Suppressor macrophage (primary cell): Measurements from ENCODE around the gene NAALADL2.
"Not testable (repeated sequence)": the region's sequence is repeated elsewhere in the genome, so short reads cannot be mapped to it uniquely, and the experiment has no call there.

Experiments
- DNase-seq, 4 experiments: peaks; one replicate each; pipeline ENCODE4 v3.0.0-alpha.2; 2020 to 2022

NAALADL2 gene

DNA sequence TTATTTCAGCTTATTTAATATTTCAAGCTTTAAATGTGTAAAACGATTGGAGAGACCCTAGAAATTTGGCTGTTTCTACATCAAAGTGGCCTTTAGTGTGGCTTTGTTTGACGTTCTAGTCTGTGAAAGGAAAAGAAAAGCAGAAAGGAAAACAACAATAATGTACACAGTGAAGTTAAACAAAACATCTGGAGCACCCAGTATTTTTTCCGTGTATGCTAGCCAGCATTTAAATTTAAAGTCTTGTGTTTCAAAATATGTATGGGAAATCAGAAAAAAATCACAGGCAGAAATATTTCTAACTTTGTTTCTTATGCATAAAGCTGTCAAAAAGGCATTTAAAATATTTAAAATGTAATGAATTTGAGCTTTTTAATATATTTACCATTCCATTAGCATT is 218.1 kb downstream of the NAALADL2 start:
- no peak for DNase-seq

- DNase-seq = no peak
Measured at GRCh38 chr3:175082631-175083030, 223.5 kb downstream of the NAALADL2 start.

DNA sequence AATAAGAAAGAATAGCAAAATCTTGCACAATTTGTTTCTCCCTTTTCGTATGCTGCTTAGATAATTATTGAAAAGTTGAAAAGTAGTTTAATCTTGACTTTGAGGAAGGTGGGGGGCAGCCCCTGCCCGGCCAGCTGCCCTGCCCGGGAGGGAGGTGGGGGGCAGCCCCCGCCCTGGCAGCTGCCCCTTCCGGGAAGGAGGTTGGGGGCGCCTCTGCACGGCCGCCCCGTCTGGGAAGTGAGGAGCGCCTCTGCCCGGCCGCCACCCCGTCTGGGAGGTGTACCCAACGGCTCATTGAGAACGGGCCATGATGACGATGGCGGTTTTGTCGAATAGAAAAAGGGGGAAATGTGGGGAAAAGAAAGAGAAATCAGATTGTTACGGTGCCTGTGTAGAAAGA is 228.0 kb downstream of the NAALADL2 start:
- DNase-seq = not testable (repeated sequence)

GRCh38 chr3:175088766-175089380 is 229.7 kb downstream of the NAALADL2 start:
- DNase-seq = no peak

DNA sequence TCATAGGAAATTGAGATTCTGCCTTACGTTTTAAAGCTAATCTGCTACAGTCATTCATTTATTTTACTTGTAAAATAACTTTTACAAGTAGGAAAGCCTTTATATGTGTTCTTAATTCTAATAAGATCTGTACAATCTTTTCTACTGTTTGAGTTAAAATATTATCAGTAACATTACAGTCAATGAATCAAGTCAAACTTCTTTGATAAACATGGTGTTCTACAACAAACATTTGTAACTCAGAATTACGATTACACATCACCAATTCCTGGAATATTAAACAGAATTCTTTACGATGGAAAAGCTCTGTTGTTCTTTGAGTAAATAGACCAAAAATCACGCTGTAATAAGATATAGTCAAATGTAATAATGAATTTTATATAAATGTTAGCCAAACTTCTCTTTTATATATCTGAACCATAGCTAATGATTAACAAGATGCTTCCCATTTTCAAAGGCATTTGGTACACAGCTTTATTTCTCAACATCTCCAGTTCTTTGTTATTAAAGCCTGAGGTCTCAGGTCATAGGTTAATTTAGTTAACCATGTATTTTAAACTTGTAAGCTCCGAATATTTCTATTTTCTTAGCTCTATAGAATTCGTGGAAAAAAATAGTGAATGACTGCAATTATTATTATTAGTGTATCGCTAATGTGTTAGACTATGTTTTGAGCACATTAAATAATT is 232.4 kb downstream of the NAALADL2 start:
- no peak for DNase-seq

DNA sequence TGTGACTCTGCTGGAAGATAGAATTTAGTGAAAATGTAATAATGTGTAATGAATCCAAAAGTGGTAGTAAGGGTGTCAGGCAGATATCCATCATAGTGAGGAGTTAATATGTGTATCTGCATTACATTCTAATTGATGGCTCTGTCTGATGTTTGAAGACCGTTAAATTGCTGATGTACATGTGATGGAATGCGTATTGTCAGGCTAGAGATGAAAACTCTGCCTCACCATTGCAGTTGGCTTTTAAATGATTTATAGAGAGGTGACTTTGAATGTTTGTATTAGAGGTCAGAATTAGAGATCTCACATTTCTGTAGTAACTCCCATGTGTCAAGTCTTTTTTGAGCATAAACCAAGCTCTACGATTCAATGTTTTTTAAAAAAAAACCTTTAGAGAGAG is 234.6 kb downstream of the NAALADL2 start:
- no peak for DNase-seq

- no peak for DNase-seq
Measured at GRCh38 chr3:175094344-175094743, 235.2 kb downstream of the NAALADL2 start.

GRCh38 chr3:175098644-175099043 is 239.5 kb downstream of the NAALADL2 start:
- DNase-seq = no peak

DNA sequence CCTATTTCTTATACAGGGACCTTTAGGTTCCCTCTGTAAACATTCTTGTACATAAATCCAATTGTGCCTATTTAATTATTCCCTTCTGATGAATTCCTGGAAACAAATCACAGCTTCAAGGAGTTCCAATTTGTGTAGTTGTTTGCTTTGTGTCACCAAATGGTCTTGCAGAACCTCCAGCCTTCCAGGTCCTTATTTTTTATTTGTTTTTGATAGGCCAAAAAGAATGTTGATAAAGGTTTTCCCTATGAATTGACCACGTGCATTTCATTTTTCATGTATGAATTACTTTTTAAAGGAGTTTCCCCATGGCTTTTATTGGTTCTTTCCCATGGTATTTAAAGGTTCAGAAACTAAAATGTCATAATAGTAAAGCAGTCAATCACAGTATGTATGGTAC is 243.0 kb downstream of the NAALADL2 start:
- no peak for DNase-seq

DNA sequence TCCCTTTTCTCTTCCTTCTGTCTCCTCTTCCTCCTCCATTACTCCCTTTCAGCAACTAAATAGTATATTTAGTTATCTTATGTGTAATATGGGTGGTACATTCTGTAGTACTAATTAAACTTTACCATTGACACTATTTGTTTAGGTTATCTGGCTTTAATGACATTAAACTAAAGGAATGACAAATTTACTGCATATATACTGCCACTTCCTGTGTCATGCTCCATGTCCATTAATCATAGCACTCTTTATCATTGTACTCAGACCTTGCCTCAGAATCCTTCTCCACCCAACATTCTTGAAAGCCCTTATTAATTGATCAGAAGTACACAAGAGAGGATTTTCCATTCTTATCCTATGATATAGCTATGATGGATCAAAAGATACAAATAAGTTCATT is 244.2 kb downstream of the NAALADL2 start:
- DNase-seq = no peak

GRCh38 chr3:175105066-175105465 is 245.9 kb downstream of the NAALADL2 start:
- no peak for DNase-seq

GRCh38 chr3:175107231-175107630 is 248.1 kb downstream of the NAALADL2 start:
- no peak for DNase-seq

DNA sequence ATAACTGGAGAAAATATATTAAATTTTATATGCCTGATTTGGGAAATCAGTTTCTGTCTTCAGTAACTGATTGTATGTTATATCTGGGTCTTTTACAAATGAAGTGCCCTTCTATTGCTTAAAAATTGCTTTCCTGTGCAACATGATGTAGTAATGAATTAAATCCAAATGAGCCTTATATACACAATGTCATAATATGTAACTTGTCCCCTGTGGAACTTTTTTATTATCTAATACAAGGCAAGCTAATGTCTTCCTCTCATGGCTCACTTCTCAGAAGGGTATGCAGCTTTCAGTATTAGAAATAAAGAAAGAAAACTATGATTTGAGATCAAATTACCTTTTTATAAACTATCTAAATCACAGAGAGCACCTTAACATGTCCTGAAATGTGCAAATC is 248.9 kb downstream of the NAALADL2 start:
- DNase-seq = no peak

DNA sequence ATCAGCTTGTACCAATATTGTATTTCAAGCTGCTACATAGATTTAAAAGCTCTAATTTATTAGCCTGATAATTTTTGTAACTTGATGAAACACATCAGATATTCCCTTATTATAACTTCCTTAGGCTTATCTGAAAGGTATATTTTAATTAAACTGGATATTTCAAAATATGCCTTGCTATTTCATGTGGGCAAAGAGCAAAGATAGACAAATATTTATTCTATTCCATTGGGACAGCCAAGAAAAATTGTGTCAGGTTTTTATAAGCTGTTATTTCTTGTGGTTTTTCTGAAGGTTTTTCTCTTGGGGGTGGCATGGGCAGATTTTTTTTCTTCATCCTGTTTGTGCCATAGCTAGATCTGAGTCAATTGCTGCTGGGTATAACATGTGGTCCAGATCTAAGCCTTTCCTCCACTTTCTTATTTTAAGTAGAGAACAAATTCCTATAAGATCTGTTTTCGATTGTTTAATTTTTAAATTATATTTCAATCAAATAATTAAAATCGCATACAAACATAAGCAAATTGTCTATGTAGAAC is 249.5 kb downstream of the NAALADL2 start:
- no peak for DNase-seq

DNA sequence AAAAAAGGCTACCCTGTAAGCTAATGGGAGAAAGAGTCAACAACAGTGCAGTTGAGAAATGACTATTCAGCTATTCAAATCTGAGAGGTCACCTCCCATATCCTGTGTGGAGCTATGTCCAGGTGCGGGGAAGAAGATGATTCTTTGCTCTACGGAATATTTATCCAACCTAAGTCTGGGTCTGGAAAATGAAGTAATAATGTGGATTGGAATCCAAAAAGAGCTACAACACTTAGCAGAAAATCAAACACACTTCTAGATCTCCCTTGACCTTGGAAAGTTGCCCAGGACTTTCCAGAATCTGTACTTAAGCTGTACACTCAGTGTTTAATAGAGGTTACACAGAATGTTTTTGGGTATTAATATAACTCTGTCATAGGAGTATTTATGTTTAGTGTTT is 251.9 kb downstream of the NAALADL2 start:
- no peak for DNase-seq

- DNase-seq = no peak
Measured at GRCh38 chr3:175118382-175118941, 259.3 kb downstream of the NAALADL2 start.

DNA sequence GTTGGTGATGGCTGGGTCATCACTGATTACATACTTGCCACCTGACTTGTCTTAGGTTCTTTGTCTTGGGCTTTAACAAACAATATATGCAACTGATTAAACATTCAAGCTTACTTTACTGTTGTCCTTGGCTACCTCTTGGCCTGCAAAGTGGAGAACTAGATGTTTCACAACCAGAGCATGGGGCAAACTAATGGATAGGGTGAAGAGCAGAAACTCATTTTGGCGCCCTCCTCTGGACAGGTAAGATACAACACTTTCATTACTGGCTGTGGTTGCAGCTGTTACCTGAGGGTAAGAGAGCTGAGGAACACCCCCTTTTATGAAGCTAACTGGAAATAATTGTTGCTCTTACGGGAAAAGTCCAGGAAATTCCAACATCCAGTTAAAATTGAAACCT is 262.1 kb downstream of the NAALADL2 start:
- DNase-seq = no peak

DNA sequence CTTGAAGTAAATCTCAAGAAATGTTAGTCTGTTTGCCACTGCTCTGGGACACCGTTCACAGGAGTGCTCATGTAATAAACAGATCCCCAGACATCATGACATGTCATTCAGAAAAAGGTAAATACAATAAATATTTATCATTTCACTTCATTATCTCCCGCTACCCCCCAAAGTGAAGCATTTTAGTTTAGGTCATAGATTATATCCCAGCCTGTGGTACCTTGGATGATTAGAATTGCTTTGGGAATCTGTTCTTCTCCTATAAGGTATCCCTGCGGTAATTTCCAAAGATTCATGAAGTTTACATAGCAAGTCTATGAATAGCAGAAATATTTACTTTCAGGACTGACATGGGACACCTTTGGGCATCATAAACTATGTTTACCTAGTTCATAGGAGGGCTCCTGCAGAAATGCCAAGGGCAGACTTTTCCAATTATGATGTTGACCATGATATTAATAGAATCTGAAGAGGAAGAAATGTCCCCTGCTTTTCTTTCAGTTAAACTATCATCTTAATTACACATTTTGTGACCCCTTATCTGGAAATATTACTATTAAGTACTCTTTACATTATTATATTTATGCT is 268.0 kb downstream of the NAALADL2 start:
- no peak for DNase-seq

DNA sequence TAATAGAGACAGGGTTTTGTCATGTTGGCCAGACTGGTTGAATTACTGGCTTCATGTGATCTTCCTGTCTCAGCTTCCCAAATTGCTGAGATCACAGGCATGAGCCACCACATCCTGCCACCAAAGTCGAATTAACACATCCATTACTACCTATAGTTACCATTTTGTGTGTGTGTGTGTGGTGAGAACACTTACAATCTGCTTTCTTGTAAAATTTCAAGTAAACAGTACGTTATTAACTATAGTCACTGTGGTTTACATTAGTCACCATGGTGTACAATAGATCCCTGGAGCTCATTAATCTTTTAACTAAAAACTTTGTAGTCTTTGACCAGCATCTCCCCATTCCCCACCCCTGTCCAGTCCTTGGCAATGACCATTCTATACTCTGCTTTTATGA is 270.0 kb downstream of the NAALADL2 start:
- no peak for DNase-seq

GRCh38 chr3:175129571-175129970 is 270.4 kb downstream of the NAALADL2 start:
- no peak for DNase-seq

DNA sequence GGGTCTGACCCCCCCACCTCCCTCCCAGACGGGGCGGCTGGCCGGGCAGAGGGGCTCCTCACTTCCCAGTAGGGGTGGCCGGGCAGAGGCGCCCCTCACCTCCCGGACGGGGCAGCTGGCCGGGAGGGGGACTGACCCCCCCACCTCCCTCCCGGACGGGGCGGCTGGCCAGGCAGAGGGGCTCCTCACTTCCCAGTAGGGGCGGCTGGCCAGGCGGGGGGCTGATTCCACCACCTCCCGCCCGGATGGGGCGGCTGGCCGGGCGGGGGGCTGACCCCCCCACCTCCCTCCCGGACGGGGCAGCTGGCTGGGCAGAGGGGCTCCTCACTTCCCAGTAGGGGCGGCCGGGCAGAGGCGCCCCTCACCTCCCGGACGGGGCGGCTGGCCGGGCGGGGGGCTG is 272.7 kb downstream of the NAALADL2 start:
- not testable (repeated sequence) for DNase-seq

- DNase-seq = not testable (repeated sequence)
Measured at GRCh38 chr3:175132706-175133105, 273.6 kb downstream of the NAALADL2 start.

DNA sequence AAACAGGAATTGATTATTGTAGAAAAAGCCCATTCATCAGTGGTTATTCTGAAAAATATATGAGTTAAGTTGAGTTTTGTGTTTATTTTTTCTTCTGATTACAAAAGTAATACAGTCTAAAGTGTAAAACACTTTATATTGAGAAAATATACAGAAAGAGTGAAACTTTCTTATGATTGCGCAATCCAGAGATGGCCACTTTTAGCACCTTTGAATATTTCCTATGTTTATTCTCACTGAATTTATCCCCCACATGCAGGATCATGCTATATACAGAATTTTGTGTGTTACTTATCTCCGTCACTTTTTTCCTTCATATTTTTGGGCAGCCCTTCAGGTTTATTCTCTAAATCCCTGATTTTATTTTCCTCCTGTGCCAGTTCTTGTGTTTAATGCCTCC is 285.2 kb downstream of the NAALADL2 start:
- no peak for DNase-seq

- DNase-seq = no peak
Measured at GRCh38 chr3:175146258-175146657, 287.1 kb downstream of the NAALADL2 start.
